ENCODE results near the gene DSCAML1. TPM values are rescaled to one million over a fixed set of nuclear protein-coding genes. Genes with fewer than 3 reads are reported as not detected.

Gene DSCAML1
- total and polyA plus RNA-seq, 2 of the 8 experiments (the other 6 are each of a cell fraction or from before 2014, with no cell fraction given) = 0.19 to 0.24 TPM

- CTCF ChIA-PET (ENCODE audit: partially characterized antibody) = interaction anchor here (1.0 to 1.1 kb wide), 2 partner anchors 83 to 120 kb away, joined by 3 read pairs; no protein-coding TSS in a partner anchor
- peak overlapping the region; percentile 78; the same call in 1 of the 2 replicates for H3K18ac ChIP-seq (ENCODE audit: extremely low read depth, low read length)
- H3K79me2 ChIP-seq (ENCODE audit: control insufficient read depth in 1 of 2, insufficient read depth in 2 of 2, low read length in 2 of 2) = no peaks in the 10 kb centered on the region
- H3K4ac ChIP-seq (replicated peaks; ENCODE audit: insufficient read length, low read depth, low read length) = no peak overlapping the region
- H2BK12ac ChIP-seq (ENCODE audit: low read depth, low read length) = peak overlapping the region; percentile 60; the same call in 1 of the 2 replicates
- peak overlapping the region; percentile 72; the same call in 1 of the 2 replicates for H2AFZ ChIP-seq (ENCODE audit: low read length)
- no peak for DNase-seq (ENCODE audit: low read depth in 1 of 2, low spot score in 2 of 2)
- H3K56ac ChIP-seq (replicated peaks; ENCODE audit: insufficient read length, low read depth, low read length) = no peak overlapping the region
- no peak overlapping the region for H2AK5ac ChIP-seq (ENCODE audit: low read depth, low read length)
- H2BK15ac ChIP-seq (ENCODE audit: low read length) = 0 out of 2 replicates have a peak overlapping the region, but pooled peaks have one; percentile 22
- no peak overlapping the region for H2BK120ac ChIP-seq (replicated peaks; ENCODE audit: low read depth, low read length)
- H4K20me1 ChIP-seq (replicated peaks in 1 of 2; ENCODE audit: control insufficient read depth in 1 of 2, insufficient read depth in 2 of 2, low read length in 2 of 2) = no peaks in the 10 kb centered on the region
- no peak for TF ChIP-seq HDAC6 (IDR thresholded peaks at IDR 0.05; ENCODE audit: low read depth, low read length)
- no peak for TF ChIP-seq SIX5 (IDR thresholded peaks at IDR 0.05; ENCODE audit: low read depth, low read length)
- no peak for TF ChIP-seq TEAD4 (IDR thresholded peaks at IDR 0.05; ENCODE audit: low read depth, low read length)
- TF ChIP-seq POLR2AphosphoS5 (IDR thresholded peaks at IDR 0.05; ENCODE audit: low read depth, low read length) = no peak
- no peak for TF ChIP-seq RXRA (IDR thresholded peaks at IDR 0.05; ENCODE audit: insufficient read depth, low read depth, low read length)
- TF ChIP-seq JUND (IDR thresholded peaks at IDR 0.05; ENCODE audit: low read length) = no peak
- TF ChIP-seq NANOG (IDR thresholded peaks at IDR 0.05; ENCODE audit: insufficient read depth, low read depth, low read length, poor library complexity, severe bottlenecking) = no peak
- no peak for TF ChIP-seq EP300 (IDR thresholded peaks at IDR 0.05; ENCODE audit: borderline replicate concordance in 1 of 2, low read depth in 2 of 2, low read length in 2 of 2)
- H3K36me3 ChIP-seq (ENCODE audit: control insufficient read depth in 2 of 4, insufficient read depth in 4 of 4, low read length in 3 of 4) = no peaks in the 10 kb centered on the region
- H3K23me2 ChIP-seq (ENCODE audit: low read depth, low read length) = no peaks in the 10 kb centered on the region
- no peak overlapping the region for H3K23ac ChIP-seq (ENCODE audit: insufficient read length)
- no peak overlapping the region for H3K27ac ChIP-seq (ENCODE audit: low read depth, low read length)
- H2BK5ac ChIP-seq (ENCODE audit: low read depth, low read length) = peak overlapping the region; percentile 8; the same call in 1 of the 2 replicates
- no peak overlapping the region for H3K14ac ChIP-seq (ENCODE audit: insufficient read length)
- H3K9ac ChIP-seq (replicated peaks in 1 of 4; ENCODE audit: extremely low read depth in 1 of 4, low read depth in 3 of 4, low read length in 3 of 4) = no peak overlapping the region
- peaks cover 2 to 16% (median 7%) of the 10 kb centered on the region in 4 experiments; a peak in 6 of 7 replicates for H3K4me1 ChIP-seq (replicated peaks in 1 of 4; ENCODE audit: control insufficient read depth in 3 of 4, insufficient read depth in 4 of 4, low read length in 3 of 4)
- 42% methylated on average over 5 of the region's 5 CpGs; no CpG with 5 or more reads in 1 of the 2 experiments for WGBS, 2 experiments (ENCODE audit: extremely low coverage in 1 of 2, insufficient coverage in 1 of 2, insufficient read length in 1 of 2, insufficient replicate concordance in 2 of 2, low coverage in 1 of 2, low lambda C conversion rate in 2 of 2, missing lambda C conversion rate in 1 of 2)
- H3K4me3 ChIP-seq (ENCODE audit: extremely low read depth in 1 of 4, insufficient read depth in 2 of 4, low read depth in 3 of 4, low read length in 4 of 4) = no peak overlapping the region
- H3K4me2 ChIP-seq (ENCODE audit: insufficient read depth in 1 of 2, low read depth in 2 of 2, low read length in 2 of 2) = peak overlapping the region; percentile 23 to 38; a peak in 1 of 4 replicates
- H2BK20ac ChIP-seq (ENCODE audit: low read length) = peak overlapping the region; percentile 72; the same call in 1 of the 2 replicates
- no peaks in the 10 kb centered on the region for H3K9me3 ChIP-seq (ENCODE audit: insufficient read depth in 2 of 2, low read depth in 1 of 2, low read length in 1 of 2)
- no peak for FAIRE-seq
- H4K5ac ChIP-seq (ENCODE audit: insufficient read length, low read depth, low read length) = no peak overlapping the region
- no peak overlapping the region for H4K8ac ChIP-seq (ENCODE audit: extremely low read depth, insufficient read depth, low read length)
- no peaks in the 10 kb centered on the region; a peak in 1 of 7 replicates for H3K27me3 ChIP-seq (replicated peaks in 1 of 4; ENCODE audit: control insufficient read depth in 3 of 4, extremely low read depth in 1 of 4, insufficient read depth in 3 of 4, low read length in 3 of 4)
- POLR2A ChIA-PET (ENCODE audit: partially characterized antibody) = interaction anchor here (0.9 to 1.2 kb wide), 2 partner anchors 14 to 22 kb away, joined by 3 to 4 read pairs; no protein-coding TSS in a partner anchor
- no peak overlapping the region for H4K91ac ChIP-seq (replicated peaks; ENCODE audit: insufficient read length, low read length)
- H3K79me1 ChIP-seq (ENCODE audit: low read depth, low read length) = no peaks in the 10 kb centered on the region
Measured at GRCh38 chr11:117734601-117735024, 62.4 kb downstream of the DSCAML1 start.

Data from H1 (cell line).